WI38 (cell line): Measurements from ENCODE around the gene SLC30A2.

Experiments
- H3K4me3 ChIP-seq: 2 replicates; pipeline ENCODE4 v1.5.1; 2011; ENCODE audit warnings: low read depth, mild to moderate bottlenecking, control low read depth, low read length
- TF ChIP-seq, protein P1 (sequence below): IDR thresholded peaks from 2 replicates; pipeline ENCODE4 v1.5.1; 2012; ENCODE audit warnings: low read depth, mild to moderate bottlenecking, control low read depth, low read length

Gene SLC30A2

DNA sequence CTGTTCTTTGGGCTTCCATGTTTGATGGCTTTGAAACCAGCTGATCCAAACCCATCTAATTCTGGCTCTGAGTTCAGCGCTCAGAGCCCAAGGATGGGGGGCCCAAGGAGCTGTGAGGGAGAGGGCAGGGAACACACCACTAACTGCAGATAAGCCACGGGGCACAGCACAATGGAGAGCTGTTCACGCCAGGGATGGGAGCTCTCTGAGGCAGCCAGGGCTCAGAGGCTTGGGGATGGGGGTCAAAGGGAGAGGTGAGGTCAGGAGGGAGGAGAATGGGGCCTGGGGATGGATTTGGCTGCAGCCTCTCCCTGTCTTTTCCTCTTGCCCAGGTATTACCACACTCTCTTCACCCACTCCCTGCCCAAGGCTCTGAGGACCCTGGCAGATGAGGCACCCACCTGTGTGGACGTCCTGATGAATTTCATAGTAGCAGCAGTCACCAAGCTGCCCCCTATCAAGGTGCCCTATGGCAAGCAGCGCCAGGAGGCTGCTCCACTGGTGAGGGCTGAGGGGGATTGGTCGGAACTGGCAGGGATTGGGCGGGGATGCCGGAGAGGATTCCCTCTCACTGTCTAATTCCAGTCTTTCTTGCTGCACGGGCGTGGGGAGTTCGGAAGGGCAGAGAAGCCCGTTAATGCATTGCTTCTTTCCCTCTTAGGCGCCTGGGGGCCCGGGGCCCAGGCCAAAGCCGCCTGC lies 11.3 kb downstream of the SLC30A2 start:
- peak overlapping the region; percentile 87 for H3K4me3 ChIP-seq
- TF ChIP-seq, protein P1, sequence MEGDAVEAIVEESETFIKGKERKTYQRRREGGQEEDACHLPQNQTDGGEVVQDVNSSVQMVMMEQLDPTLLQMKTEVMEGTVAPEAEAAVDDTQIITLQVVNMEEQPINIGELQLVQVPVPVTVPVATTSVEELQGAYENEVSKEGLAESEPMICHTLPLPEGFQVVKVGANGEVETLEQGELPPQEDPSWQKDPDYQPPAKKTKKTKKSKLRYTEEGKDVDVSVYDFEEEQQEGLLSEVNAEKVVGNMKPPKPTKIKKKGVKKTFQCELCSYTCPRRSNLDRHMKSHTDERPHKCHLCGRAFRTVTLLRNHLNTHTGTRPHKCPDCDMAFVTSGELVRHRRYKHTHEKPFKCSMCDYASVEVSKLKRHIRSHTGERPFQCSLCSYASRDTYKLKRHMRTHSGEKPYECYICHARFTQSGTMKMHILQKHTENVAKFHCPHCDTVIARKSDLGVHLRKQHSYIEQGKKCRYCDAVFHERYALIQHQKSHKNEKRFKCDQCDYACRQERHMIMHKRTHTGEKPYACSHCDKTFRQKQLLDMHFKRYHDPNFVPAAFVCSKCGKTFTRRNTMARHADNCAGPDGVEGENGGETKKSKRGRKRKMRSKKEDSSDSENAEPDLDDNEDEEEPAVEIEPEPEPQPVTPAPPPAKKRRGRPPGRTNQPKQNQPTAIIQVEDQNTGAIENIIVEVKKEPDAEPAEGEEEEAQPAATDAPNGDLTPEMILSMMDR: no peak

DNA sequence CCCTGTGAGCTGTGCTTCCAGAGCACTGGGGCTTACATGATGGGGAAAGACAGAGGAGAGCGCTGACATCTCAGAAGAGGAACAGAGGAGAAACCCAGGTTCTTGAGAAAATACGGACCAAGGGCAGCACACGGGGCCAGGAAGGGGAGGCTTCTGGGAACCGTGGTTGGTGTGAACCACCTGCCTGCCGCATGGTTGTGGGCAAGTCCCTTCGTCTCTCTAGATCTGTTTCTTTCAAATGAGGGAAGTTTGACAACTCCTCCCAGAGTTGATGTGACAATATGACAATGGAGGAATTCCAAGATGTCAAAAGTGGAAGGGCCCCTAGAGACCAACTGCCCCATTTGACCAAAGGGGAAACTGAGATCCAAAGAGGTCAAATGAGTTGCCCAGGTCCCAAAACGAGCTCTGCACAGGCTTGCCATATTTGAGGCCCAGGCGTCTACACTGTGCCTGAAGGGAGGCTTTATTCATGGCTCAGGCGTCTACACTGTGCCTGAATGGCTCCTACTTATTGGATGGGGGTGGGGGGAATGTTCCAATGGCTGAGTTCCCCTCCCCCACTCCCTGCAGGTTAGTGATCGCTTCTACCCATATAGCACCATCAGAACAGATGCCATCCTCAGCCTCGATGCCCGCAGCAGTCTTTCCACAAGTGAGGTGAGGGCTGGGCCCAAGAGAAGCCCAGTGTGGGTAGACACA lies 13.1 kb downstream of the SLC30A2 start:
- TF ChIP-seq, protein P1: no peak
- H3K4me3 ChIP-seq: no peak overlapping the region

DNA sequence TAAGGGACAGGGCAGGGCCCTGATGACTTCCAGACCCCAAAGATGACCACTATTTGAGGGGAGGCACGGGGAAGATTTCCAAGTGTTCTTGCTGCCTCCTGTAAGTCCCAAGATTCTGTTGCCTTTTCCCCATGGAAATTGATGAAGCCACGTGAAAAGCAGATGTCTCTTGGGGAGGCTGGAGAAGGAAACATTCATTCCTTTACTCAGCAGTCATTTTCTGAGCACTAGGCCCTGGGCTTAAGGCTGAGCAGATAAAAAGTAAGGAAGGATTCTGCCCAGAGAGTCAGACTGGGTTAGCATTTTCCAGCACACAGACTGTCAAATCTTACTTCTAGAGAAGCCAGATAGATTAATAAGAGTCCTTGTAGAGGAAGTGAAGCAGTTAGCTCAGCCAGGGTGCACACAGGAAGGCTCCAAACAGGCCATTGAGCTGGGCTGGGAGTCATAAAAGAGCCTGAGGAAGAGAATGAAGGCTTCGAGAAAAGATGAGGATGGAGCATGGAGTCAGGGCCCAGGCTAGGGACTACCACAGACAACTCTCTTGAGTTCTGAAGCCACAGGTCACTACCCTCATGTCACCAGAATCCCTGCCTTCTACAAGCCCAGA lies 14.2 kb downstream of the SLC30A2 start:
- no peak overlapping the region for H3K4me3 ChIP-seq
- TF ChIP-seq, protein P1: no peak

DNA sequence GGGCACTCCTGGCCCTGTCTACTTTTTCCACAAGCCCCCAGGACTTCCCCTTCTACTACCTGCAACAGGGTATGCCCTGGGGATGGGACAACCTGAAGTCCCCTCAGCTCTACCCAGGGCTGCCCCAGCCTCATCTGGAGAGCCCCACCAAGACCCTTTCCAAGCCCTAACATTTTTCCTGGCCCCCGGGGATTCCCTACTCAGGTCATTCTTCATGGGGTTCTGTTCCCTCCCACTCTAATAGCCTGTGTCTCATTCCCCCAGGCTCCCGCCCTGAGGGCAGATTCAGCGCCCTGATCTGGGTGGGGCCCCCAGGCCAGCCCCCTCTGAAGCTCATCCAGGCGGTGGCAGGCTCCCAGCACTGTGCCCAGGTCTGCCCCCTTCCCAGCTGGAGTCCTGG lies 14.7 kb downstream of the SLC30A2 start:
- TF ChIP-seq, protein P1: no peak

DNA sequence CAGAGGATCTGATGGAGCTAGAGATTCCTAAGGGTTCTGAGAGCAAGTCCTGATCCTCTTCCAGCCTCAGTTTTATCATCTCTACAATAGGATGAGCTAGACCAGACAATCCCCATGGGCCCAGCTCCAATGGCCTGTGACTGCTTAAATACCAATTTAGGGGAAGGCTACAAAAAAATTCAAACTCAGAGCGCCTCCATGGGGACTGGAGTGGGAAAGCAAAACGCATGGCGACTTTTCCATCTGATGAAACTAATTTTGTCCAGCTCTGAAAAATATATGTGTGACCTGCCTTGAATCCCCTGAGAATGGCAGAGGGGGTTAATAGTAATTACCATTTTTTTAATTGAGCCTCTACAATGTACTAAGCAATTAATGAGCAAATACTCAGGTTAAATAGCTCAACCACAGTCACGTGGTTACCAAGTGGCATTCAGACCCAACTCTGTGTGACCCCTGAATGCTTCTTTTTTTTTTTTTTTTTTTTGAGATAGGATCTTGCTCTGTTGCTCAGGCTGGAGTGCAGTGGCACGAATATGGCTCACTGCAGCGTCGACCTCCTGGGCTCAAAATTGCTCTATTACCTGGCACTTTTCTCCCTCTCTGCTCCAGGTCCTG lies 15.9 kb downstream of the SLC30A2 start:
- H3K4me3 ChIP-seq: no peak overlapping the region
- TF ChIP-seq, protein P1: no peak

More for the DNA sequence above, 14.7 kb downstream of the SLC30A2 start:
- no peak overlapping the region for H3K4me3 ChIP-seq

DNA sequence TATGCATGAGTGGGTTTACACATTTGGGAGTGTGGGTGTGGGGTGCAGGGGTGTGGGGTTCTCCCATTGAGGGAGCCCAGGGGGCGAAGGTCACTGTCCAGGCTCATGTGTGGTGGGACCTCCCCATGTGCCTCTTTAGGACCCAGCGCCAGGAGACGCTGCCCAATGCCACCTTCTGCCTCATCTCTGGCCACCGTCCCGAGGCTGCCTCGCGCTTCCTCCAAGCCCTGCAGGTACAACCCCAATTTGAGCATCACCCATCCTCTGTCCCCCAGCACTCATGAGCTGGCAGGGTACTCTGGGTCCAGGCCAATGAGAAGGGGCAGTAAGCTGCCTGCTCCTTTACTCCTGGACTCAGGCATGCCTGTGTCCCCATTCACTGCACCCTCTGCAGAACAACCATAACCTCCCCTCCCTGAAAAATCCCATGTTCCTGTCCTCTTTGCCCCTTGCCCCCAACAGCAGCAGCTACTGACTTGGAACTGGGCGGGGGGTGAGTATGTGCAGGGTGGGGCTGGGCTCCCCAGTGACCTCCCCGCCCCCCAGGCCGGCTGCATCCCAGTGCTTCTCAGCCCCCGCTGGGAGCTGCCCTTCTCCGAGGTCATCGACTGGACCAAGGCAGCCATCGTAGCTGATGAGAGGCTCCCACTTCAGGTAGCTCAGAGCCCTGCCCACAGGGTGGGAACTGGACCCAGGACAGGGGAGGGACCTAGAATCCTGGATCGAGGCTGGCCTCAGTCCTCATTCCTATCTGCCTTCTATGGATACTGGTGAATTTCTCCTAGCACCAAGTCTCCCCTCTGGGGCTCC lies 16.7 kb downstream of the SLC30A2 start:
- no peak overlapping the region for H3K4me3 ChIP-seq
- TF ChIP-seq, protein P1: no peak
